SK-N-SH (cell line): ENCODE data around the gene DEPDC7.

ENCODE experiments used
- EP300 ChIP-seq, 2 experiments: IDR thresholded peaks; 2 replicates each; pipeline versions ENCODE4 v1.4.0 to v1.6.1; 2012; ENCODE audit warnings: borderline replicate concordance in 1 of 2, low read depth in 1 of 2, low read length in 1 of 2
- FOXJ3 ChIP-seq: sonication (generic); formaldehyde crosslinking; IDR thresholded peaks from 2 replicates; pipeline ENCODE4 v1.5.1; 2020; ENCODE audit warnings: mild to moderate bottlenecking, missing genetic modification reagents
- POLR2AphosphoS5 ChIP-seq: IDR thresholded peaks from 2 replicates; pipeline ENCODE4 v1.6.1; 2012; ENCODE audit warnings: low read depth, low read length
- RCOR1 ChIP-seq: fragments of 150-350 bp; IDR thresholded peaks from 2 replicates; pipeline ENCODE4 v1.6.1; 2017; ENCODE audit warnings: antibody characterized with exemption, low read length
- RFX5 ChIP-seq: IDR thresholded peaks from 2 replicates; pipeline ENCODE4 v1.6.1; 2012; ENCODE audit warnings: mild to moderate bottlenecking, improper control_type of control experiment, low read length
- TAF1 ChIP-seq: IDR thresholded peaks from 2 replicates; pipeline ENCODE4 v1.6.1; 2012; ENCODE audit warnings: low read depth, mild to moderate bottlenecking, low read length, moderate library complexity, borderline replicate concordance
- TCF12 ChIP-seq: IDR thresholded peaks from 2 replicates; pipeline ENCODE4 v1.4.0; 2012
- TF ChIP-seq, protein P1 (sequence below): fragments of 200-600 bp; sonication (generic); IDR thresholded peaks from 2 replicates; pipeline ENCODE4 v1.6.1; 2017; ENCODE audit warnings: antibody characterized with exemption, mild to moderate bottlenecking, moderate library complexity
- TF ChIP-seq, protein P2 (sequence below): IDR thresholded peaks from 2 replicates; pipeline ENCODE4 v1.4.0; 2012; ENCODE audit warnings: low read depth
- TF ChIP-seq, protein P3 (sequence below): IDR thresholded peaks from 2 replicates; pipeline ENCODE4 v1.6.1; 2012; ENCODE audit warnings: mild to moderate bottlenecking, low read depth, low read length, moderate library complexity

DNA sequence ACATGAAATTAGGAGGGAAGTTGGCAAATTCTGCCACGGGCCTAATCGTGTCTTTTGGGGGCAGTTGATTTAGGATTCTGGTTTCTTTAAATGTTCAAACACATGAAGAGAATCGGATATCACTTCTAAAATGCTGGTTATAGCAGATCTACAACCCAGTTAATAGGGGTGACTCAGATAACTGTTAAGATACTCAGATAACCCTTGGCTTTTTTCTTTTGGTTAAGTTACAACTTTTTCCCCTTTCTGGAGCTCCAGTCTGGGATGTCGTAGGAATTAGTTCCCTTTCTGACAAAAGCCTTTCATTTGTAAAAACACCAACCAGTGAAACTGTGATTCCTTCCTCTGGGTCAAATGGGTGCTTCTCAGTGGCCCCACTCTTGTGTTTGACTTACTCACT is 976 bp downstream of the DEPDC7 start:
- TF ChIP-seq, protein P1, sequence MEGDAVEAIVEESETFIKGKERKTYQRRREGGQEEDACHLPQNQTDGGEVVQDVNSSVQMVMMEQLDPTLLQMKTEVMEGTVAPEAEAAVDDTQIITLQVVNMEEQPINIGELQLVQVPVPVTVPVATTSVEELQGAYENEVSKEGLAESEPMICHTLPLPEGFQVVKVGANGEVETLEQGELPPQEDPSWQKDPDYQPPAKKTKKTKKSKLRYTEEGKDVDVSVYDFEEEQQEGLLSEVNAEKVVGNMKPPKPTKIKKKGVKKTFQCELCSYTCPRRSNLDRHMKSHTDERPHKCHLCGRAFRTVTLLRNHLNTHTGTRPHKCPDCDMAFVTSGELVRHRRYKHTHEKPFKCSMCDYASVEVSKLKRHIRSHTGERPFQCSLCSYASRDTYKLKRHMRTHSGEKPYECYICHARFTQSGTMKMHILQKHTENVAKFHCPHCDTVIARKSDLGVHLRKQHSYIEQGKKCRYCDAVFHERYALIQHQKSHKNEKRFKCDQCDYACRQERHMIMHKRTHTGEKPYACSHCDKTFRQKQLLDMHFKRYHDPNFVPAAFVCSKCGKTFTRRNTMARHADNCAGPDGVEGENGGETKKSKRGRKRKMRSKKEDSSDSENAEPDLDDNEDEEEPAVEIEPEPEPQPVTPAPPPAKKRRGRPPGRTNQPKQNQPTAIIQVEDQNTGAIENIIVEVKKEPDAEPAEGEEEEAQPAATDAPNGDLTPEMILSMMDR, result no peak
- no peak; the same call in none of the 2 replicates for TF ChIP-seq TCF12
- no peak for TF ChIP-seq TAF1
- TF ChIP-seq, protein P2, sequence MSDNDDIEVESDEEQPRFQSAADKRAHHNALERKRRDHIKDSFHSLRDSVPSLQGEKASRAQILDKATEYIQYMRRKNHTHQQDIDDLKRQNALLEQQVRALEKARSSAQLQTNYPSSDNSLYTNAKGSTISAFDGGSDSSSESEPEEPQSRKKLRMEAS, result no peak
- TF ChIP-seq POLR2AphosphoS5, result 0 out of 2 replicates have a peak, but pooled peaks have one; percentile 10
- TF ChIP-seq, protein P3, sequence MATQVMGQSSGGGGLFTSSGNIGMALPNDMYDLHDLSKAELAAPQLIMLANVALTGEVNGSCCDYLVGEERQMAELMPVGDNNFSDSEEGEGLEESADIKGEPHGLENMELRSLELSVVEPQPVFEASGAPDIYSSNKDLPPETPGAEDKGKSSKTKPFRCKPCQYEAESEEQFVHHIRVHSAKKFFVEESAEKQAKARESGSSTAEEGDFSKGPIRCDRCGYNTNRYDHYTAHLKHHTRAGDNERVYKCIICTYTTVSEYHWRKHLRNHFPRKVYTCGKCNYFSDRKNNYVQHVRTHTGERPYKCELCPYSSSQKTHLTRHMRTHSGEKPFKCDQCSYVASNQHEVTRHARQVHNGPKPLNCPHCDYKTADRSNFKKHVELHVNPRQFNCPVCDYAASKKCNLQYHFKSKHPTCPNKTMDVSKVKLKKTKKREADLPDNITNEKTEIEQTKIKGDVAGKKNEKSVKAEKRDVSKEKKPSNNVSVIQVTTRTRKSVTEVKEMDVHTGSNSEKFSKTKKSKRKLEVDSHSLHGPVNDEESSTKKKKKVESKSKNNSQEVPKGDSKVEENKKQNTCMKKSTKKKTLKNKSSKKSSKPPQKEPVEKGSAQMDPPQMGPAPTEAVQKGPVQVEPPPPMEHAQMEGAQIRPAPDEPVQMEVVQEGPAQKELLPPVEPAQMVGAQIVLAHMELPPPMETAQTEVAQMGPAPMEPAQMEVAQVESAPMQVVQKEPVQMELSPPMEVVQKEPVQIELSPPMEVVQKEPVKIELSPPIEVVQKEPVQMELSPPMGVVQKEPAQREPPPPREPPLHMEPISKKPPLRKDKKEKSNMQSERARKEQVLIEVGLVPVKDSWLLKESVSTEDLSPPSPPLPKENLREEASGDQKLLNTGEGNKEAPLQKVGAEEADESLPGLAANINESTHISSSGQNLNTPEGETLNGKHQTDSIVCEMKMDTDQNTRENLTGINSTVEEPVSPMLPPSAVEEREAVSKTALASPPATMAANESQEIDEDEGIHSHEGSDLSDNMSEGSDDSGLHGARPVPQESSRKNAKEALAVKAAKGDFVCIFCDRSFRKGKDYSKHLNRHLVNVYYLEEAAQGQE, result no peak
- TF ChIP-seq RCOR1, result no peak
- TF ChIP-seq EP300 (IDR thresholded peaks at IDR 0.05; ENCODE audit: borderline replicate concordance in 1 of 2, low read depth in 1 of 2, low read length in 1 of 2), result peak in 1 of 2 experiments; percentile 49; a peak in 1 of 4 replicates
- TF ChIP-seq RFX5, result no peak
- no peak for TF ChIP-seq FOXJ3 (CRISPR knock-in tag)
